ENCODE data around the gene ZNF862.
"Not testable (repeated sequence)": the region's sequence is repeated elsewhere in the genome, so short reads cannot be mapped to it uniquely, and the experiment has no call there.

Gene ZNF862

DNA sequence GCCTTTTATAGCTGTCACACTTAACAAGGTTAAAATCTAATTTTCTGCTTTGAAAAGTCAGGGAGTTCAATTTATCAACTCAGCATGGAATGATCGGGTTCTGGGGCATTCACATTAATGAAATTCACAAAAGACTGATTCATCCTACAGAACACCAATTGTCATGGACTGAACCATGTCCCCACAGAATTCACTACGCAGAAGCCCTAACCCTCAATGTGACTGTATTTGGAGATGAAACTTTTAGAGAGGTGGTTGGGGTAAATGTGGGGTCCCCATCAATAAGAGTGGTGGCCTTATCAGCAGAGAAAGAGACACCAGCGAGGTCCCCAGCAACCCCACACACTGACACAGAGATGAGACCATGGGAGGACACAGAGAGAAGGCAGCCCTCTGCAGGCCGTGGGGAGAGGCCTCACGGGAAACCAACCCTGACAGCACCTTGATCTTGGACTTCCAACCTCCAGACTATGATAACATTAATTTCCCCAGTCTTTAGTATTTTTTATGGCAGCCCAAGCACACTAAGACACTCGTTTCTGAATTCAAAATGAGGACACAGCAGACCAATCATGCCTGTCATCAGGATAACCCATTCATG is 69.7 kb downstream of the ZNF862 start:
- not testable (repeated sequence) for H3K36me3 Mint-ChIP-seq (ENCODE audit: low read depth); H3K9me3 Mint-ChIP-seq; H3K4me1 Mint-ChIP-seq (ENCODE audit: low read depth); H3K27me3 Mint-ChIP-seq (ENCODE audit: low read depth); H3K27ac Mint-ChIP-seq; H3K4me3 Mint-ChIP-seq

- not testable (repeated sequence) for H3K4me3 Mint-ChIP-seq; H3K9me3 Mint-ChIP-seq; H3K36me3 Mint-ChIP-seq (ENCODE audit: low read depth); H3K27me3 Mint-ChIP-seq (ENCODE audit: low read depth); H3K4me1 Mint-ChIP-seq (ENCODE audit: low read depth); H3K27ac Mint-ChIP-seq
These were observed 72.0 kb downstream of the ZNF862 start for GRCh38 chr7:149910219-149910618.

DNA sequence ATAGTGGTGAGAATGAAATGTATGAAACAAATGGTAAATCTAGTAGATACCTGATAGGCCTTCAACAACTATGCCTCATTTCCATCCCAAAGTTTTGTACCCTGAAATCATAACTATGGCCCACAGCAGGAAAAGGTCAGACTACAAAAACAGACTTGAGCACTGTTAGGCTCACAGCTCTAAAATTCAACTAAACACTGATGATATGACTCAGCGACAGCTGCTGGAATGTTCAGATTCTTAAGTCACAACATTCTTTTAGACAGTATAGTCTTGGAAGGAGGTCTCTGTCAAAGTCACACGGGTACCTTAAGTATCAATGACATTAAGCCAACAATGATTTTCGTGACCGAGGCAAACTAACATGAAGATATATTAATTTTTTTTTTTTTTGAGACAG is 74.0 kb downstream of the ZNF862 start:
- H3K27ac Mint-ChIP-seq; H3K4me3 Mint-ChIP-seq; H3K4me1 Mint-ChIP-seq (ENCODE audit: low read depth); H3K9me3 Mint-ChIP-seq; H3K36me3 Mint-ChIP-seq (ENCODE audit: low read depth); H3K27me3 Mint-ChIP-seq (ENCODE audit: low read depth): not testable (repeated sequence)

Data from T-helper 1 cell treated with Interleukin-12 subunit alpha and Interleukin-12 subunit beta and Interleukin-4 antibody, amounts not matched to agents 30 μg/mL and 1 μg/mL, for 36 hours (primary cell).